Measurements from ENCODE around the gene PRKCE.

DNA sequence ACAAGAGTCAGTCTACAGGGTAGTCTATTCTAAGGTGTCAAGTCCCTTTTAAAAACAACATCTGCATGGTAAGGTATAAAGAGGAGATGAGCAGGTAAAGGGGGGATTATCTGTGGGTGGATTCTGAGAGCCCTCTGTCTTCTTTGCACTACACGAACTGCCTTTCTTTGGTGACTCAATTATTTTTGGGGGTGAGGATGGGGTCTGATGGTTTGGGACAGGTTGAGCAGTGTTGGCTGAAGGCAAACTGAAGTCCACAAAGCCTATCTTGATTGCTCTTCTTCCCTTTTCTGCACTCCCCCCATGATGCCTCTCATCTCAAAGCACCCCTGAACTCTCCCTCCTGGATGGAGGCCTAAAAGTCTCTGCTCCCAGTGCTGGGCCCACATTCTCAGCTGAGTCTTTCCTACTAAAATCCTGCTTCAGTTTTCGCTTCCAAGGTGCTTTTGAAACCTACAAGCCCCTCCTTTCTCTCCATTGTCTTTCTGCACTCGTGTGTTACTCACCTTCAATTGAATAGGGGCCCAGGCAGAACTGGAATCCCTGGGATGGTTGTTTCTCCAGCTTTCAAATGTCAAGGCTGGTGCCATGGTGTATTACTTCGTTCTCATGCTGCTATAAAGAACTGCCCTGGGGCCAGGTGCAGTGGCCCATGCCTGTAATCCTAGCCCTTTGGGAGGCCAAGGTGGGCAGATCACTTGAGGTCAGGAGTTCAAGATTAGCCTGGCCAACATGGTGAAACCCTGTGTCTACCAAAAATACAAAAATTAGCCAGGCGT, 64.3 kb downstream of the PRKCE start:
- no peak for TF ChIP-seq GATA3 (IDR thresholded peaks at IDR 0.05; ENCODE audit: low read depth, low read length)
- TF ChIP-seq GATA2 (IDR thresholded peaks at IDR 0.05; ENCODE audit: low read depth, low read length): no peak
